ENCODE measurements around the gene DNAJB11. TPM values are rescaled to one million over a fixed set of nuclear protein-coding genes. Genes with fewer than 3 reads are reported as not detected.
"Not testable (repeated sequence)": the region's sequence is repeated elsewhere in the genome, so short reads cannot be mapped to it uniquely, and the experiment has no call there.

The DNAJB11 gene
- total and polyA plus RNA-seq, 4 donors = 45.7 to 71.6 (median 62.2) TPM

GRCh38 chr3:186530415-186530814 lies 40.1 kb upstream of the DNAJB11 start:
- no peaks in the 10 kb centered on the region for H3K4me1 ChIP-seq (ENCODE audit: control insufficient read depth, insufficient read depth, low read length)
- H3K27me3 ChIP-seq (ENCODE audit: control insufficient read depth, insufficient read depth, low read length) = no peaks in the 10 kb centered on the region
- peak in 1 of 6 donors; percentile 46 for DNase-seq (ENCODE audit: low read depth in 4 of 6, low spot score in 6 of 6)
- no peak overlapping the region for H3K4me3 ChIP-seq (ENCODE audit: low read depth, low read length)
- no peaks in the 10 kb centered on the region for H3K9me3 ChIP-seq (ENCODE audit: control insufficient read depth, insufficient read depth, low read length)
- H3K36me3 ChIP-seq (ENCODE audit: control insufficient read depth, insufficient read depth, low read length) = no peaks in the 10 kb centered on the region
- H3K27ac ChIP-seq (ENCODE audit: low read depth, low read length) = no peak overlapping the region

DNA sequence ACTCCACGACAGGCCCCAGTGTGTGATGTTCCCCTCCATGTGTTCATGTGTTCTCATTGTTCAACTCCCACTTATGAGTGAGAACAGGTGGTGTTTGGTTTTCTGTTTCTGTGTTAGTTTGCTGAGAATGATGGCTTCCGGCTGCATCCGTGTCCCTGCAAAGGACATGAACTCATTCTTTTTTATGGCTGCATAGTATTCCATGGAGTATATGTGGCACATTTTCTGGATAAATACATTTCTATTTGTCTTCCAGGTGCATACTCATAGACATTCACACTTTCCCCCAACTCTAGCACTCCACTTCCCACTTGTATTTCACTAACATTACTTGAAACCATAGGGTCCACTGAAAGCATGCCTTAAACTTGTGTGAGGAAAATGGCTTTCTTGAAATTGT lies 38.8 kb upstream of the DNAJB11 start:
- not testable (repeated sequence) for H3K27ac ChIP-seq (ENCODE audit: low read depth, low read length); H3K9me3 ChIP-seq (ENCODE audit: control insufficient read depth, insufficient read depth, low read length); H3K36me3 ChIP-seq (ENCODE audit: control insufficient read depth, insufficient read depth, low read length); H3K27me3 ChIP-seq (ENCODE audit: control insufficient read depth, insufficient read depth, low read length); H3K4me1 ChIP-seq (ENCODE audit: control insufficient read depth, insufficient read depth, low read length); DNase-seq (ENCODE audit: low read depth in 4 of 6, low spot score in 6 of 6); H3K4me3 ChIP-seq (ENCODE audit: low read depth, low read length)
- WGBS (ENCODE audit: insufficient coverage) = no CpG with 5 or more reads among the region's 3 CpGs

DNA sequence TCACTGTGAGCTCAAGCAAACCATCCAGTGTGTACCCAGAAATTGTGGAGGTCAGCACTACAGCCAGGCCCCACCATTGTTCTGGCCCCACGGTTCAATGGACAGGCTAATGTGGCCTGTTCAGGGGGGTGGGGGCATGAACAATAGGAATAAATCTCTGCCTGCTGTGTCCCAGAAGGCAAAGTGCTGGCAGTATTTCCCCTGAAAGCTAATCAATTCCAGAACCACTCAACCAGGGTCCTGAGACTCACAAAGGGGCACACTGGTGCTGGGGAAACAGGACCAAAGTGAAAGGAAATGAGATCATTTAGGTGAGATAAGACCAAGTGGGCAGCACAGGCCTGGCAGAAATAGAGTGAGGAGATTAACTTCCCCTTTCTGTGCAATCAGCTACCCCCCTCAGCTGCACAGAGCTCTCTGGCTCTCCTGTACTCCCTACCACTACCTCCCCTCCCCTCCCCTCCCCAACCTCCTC lies 37.9 kb upstream of the DNAJB11 start:
- 0% methylated on average over 1 of the region's 1 CpG for WGBS (ENCODE audit: insufficient coverage)
- Histone ChIP-seq H3K27me3 (ENCODE audit: control insufficient read depth, insufficient read depth, low read length) (no peaks in the 10 kb centered on the region), H3K36me3 (ENCODE audit: control insufficient read depth, insufficient read depth, low read length) (no peaks in the 10 kb centered on the region), H3K4me3 (ENCODE audit: low read depth, low read length) (no peak overlapping the region), H3K4me1 (ENCODE audit: control insufficient read depth, insufficient read depth, low read length) (no peaks in the 10 kb centered on the region), H3K9me3 (ENCODE audit: control insufficient read depth, insufficient read depth, low read length) (no peaks in the 10 kb centered on the region), H3K27ac (ENCODE audit: low read depth, low read length) (no peak overlapping the region)
- no peak for DNase-seq (ENCODE audit: low read depth in 4 of 6, low spot score in 6 of 6)

DNA sequence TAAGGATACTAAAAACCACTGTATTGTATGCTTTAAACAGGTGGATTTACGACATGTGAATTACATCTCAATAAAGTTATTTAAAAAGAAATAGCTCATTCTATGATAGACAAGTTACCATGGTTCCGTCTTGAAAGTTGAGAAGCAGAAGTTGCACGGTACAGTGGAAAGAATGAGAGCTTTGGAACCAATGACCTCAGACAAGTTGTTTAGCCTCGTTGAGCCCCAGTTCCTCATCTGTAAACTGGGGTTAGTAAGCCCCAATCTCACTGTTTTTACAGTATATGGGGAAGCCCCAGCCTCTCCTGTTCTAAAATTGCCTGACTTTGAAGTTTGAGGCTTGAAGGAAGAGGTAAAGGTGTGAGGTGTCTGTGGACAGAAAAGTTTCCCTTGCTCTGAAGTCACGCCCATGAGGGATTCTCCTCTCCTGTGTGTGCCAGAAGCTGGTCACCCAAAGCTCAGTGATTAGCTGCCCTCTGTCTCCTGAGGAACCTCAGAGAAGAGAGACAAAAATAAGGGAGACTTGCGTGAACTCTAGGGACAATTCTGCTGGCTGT lies 36.3 kb upstream of the DNAJB11 start:
- H3K4me3 ChIP-seq (ENCODE audit: low read depth, low read length) = no peak overlapping the region
- no peaks in the 10 kb centered on the region for H3K36me3 ChIP-seq (ENCODE audit: control insufficient read depth, insufficient read depth, low read length)
- DNase-seq (ENCODE audit: low read depth in 4 of 6, low spot score in 6 of 6) = no peak
- 89% methylated on average over 4 of the region's 6 CpGs for WGBS (ENCODE audit: insufficient coverage)
- H3K4me1 ChIP-seq (ENCODE audit: control insufficient read depth, insufficient read depth, low read length) = no peaks in the 10 kb centered on the region
- no peaks in the 10 kb centered on the region for H3K9me3 ChIP-seq (ENCODE audit: control insufficient read depth, insufficient read depth, low read length)
- no peaks in the 10 kb centered on the region for H3K27me3 ChIP-seq (ENCODE audit: control insufficient read depth, insufficient read depth, low read length)
- no peak overlapping the region for H3K27ac ChIP-seq (ENCODE audit: low read depth, low read length)

DNA sequence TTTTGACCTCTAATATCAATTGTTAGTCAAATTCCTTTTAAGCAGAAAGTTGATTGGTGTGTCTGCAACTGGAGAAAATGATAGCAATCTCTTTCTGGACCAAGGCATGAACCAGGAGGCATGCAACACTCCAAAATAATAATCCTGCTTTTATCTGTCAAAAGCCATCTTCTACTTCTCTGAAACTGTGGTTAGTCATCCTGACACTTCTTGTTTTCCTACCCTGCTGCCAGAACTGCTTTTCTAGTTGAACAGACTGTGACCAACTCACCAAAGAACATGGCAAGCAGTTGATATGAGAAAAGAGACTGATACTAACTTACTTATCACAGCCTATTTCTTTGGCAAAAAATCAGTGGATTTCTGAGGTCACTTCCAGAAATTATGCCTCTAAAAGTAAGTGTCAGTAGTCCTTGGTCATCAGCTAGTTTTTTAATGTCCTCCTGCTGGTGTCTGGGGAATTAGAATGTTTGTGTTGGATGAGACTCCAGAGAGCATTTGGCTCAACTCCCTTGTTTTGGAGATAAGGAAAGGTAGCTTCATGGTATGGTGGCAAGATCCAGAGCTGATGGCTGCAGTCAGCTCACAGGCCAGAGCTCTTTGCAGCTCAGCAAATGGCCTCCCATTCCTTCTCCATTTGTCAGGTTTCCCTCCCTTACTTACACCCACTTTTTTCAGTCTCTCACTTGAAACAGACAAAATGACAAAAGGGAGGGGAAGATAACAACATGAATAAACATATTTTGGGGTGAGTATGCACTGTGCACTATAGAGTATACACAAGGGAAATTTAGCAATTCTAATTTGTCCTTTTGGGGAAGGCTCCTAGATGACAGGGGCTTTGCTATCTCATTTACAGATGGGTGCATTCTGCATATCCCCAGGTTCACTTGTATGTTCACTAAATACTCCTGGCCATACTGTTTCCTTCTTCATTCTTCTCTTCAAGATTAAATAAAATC lies 33.4 kb upstream of the DNAJB11 start:
- DNase-seq (ENCODE audit: low read depth in 4 of 6, low spot score in 6 of 6) = no peak
- Histone ChIP-seq H3K4me3 (ENCODE audit: low read depth, low read length) (no peak overlapping the region), H3K9me3 (ENCODE audit: control insufficient read depth, insufficient read depth, low read length) (no peaks in the 10 kb centered on the region), H3K27me3 (ENCODE audit: control insufficient read depth, insufficient read depth, low read length) (no peaks in the 10 kb centered on the region), H3K4me1 (ENCODE audit: control insufficient read depth, insufficient read depth, low read length) (no peaks in the 10 kb centered on the region), H3K36me3 (ENCODE audit: control insufficient read depth, insufficient read depth, low read length) (no peaks in the 10 kb centered on the region), H3K27ac (ENCODE audit: low read depth, low read length) (no peak overlapping the region)

DNA sequence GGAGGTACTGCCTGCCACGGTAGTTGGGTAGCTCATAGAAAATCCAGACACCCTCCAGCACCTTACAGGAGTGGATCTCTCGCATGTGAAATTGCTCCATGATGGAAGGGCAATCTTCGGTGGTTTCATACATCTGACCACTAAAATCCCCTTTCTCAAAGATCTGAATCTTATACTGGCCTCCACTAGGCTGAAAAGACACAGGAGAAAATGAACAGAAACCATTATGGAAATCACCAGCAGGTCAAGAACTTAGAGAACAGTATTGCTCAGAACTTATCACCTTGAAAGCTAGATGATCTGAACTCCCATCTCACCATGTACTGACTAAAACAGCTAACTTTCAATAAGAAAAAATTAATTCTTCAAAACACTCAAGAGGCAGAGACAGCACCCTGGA lies 31.7 kb upstream of the DNAJB11 start:
- H3K4me1 ChIP-seq (ENCODE audit: control insufficient read depth, insufficient read depth, low read length) = no peaks in the 10 kb centered on the region
- DNase-seq (ENCODE audit: low read depth in 4 of 6, low spot score in 6 of 6) = no peak
- WGBS (ENCODE audit: insufficient coverage) = 100% methylated on average over 1 of the region's 3 CpGs
- H3K4me3 ChIP-seq (ENCODE audit: low read depth, low read length) = no peak overlapping the region
- no peaks in the 10 kb centered on the region for H3K36me3 ChIP-seq (ENCODE audit: control insufficient read depth, insufficient read depth, low read length)
- no peaks in the 10 kb centered on the region for H3K27me3 ChIP-seq (ENCODE audit: control insufficient read depth, insufficient read depth, low read length)
- H3K27ac ChIP-seq (ENCODE audit: low read depth, low read length) = no peak overlapping the region
- no peaks in the 10 kb centered on the region for H3K9me3 ChIP-seq (ENCODE audit: control insufficient read depth, insufficient read depth, low read length)

DNA sequence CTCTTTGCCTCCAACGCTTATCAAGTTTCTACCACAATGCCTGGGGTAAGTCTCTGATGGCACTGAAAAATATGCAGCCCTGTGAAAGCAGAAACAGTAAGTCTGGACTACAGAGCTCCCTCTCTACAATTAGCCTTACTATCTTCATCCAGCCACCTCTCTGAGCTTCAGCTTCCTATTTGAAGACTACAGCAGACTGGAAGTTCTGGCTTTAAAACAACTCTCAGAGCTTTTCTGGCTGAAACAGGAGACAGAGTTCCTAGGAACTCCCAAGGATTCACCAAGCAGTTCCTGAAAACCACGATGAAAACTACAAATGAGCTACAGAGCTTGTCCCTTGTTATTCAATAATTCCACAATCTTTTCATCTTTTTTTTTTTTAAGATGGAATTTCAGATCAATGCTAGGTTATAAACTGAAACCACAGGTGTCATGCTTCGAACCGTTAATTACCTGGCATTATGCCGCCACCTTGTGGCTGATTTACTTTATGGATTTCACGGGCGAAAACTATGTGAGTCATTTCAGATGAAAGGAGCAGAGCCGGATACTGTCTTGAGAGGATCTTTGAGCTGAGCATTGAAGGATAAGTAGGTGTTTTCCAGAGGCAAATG lies 30.2 kb upstream of the DNAJB11 start:
- no peak overlapping the region for H3K4me3 ChIP-seq (ENCODE audit: low read depth, low read length)
- peak; percentile 60 to 96 (median 78) for DNase-seq (ENCODE audit: low read depth in 4 of 6, low spot score in 6 of 6)
- WGBS (ENCODE audit: insufficient coverage) = 13% methylated on average over 7 of the region's 8 CpGs
- H3K4me1 ChIP-seq (ENCODE audit: control insufficient read depth, insufficient read depth, low read length) = no peaks in the 10 kb centered on the region
- no peaks in the 10 kb centered on the region for H3K27me3 ChIP-seq (ENCODE audit: control insufficient read depth, insufficient read depth, low read length)
- no peaks in the 10 kb centered on the region for H3K9me3 ChIP-seq (ENCODE audit: control insufficient read depth, insufficient read depth, low read length)
- no peaks in the 10 kb centered on the region for H3K36me3 ChIP-seq (ENCODE audit: control insufficient read depth, insufficient read depth, low read length)
- H3K27ac ChIP-seq (ENCODE audit: low read depth, low read length) = no peak overlapping the region

DNA sequence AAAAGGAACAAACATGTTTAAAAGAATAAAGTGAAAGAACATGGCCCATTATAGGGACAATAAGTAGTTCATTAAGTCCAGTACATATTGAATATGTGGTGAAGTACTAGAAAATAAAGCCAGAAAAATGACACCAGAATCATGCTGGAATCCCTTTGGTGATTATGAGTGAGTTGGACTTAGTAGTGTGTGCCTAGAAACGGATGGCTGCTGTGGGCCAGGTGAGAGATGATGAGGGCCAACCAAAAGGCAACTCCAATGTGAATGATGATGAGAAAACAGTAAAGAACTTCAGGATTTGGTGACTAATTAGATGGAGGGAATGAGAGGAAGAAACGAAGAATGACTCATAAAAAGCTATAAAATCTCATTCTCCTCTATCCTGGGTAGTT lies 29.7 kb upstream of the DNAJB11 start:
- no peak for DNase-seq (ENCODE audit: low read depth in 4 of 6, low spot score in 6 of 6)
- Histone ChIP-seq H3K27ac (ENCODE audit: low read depth, low read length) (no peak overlapping the region), H3K9me3 (ENCODE audit: control insufficient read depth, insufficient read depth, low read length) (no peaks in the 10 kb centered on the region), H3K4me3 (ENCODE audit: low read depth, low read length) (no peak overlapping the region), H3K4me1 (ENCODE audit: control insufficient read depth, insufficient read depth, low read length) (no peaks in the 10 kb centered on the region), H3K27me3 (ENCODE audit: control insufficient read depth, insufficient read depth, low read length) (no peaks in the 10 kb centered on the region), H3K36me3 (ENCODE audit: control insufficient read depth, insufficient read depth, low read length) (no peaks in the 10 kb centered on the region)
- WGBS (ENCODE audit: insufficient coverage) = 0% methylated on average over 1 of the region's 2 CpGs

DNA sequence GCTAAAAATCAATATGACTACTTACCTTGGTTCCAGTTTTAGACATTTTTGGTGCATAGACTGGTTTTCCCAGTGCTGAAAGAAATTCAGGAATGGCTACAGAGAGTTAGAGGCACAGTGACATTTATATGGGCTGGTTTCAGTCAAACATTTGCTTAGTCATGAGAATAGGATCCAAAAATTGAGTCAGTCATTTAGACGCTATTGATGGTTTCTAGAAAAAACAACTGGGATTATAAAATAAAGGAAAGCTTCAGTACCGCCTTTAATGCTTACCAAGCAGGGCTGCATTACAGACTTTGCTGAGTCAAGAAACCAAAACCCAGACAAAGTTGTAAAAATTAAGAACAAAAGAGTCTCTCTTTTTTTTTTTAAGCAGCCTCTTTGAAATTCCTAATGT lies 26.2 kb upstream of the DNAJB11 start, which contains the start of gene CRYGS:
CRYGS (minus strand) TSS at position 100 of the 400 bp plus-strand sequence; CDS start at position 46, 54 bp downstream.
- H3K4me3 ChIP-seq (ENCODE audit: low read depth, low read length) = no peak within 1 kb of the TSS
- no peak for DNase-seq (ENCODE audit: low read depth in 4 of 6, low spot score in 6 of 6)
- H3K27me3 ChIP-seq (ENCODE audit: control insufficient read depth, insufficient read depth, low read length) = no peaks in the 10 kb centered on the region
- 67% methylated on average over 1 of the region's 2 CpGs for WGBS (ENCODE audit: insufficient coverage)
- no peaks in the 10 kb centered on the region for H3K9me3 ChIP-seq (ENCODE audit: control insufficient read depth, insufficient read depth, low read length)
- H3K27ac ChIP-seq (ENCODE audit: low read depth, low read length) = no peak within 1 kb of the TSS
- H3K4me1 ChIP-seq (ENCODE audit: control insufficient read depth, insufficient read depth, low read length) = no peaks in the 10 kb centered on the region
- peaks cover 12% of the 10 kb centered on the region for H3K36me3 ChIP-seq (ENCODE audit: control insufficient read depth, insufficient read depth, low read length)
